Heart left ventricle (tissue), 16 donors: Measurements from ENCODE around the gene PTPN6. TPM values are rescaled to one million over a fixed set of nuclear protein-coding genes. Genes with fewer than 3 reads are reported as not detected.

Experiments
- ATAC-seq, 4 donors: fragments of 200-7000 bp; cut with Tn5 transposase; one replicate each; pipeline ENCODE4 v1.9.1; 2020 to 2022; ENCODE audit warnings: moderate library complexity in 4 of 4, mild to moderate bottlenecking in 3 of 4, moderate number of reproducible peaks in 1 of 4
- DNase-seq, 5 donors: peaks; one replicate each; pipeline ENCODE4 v3.0.0-alpha.2; 2020
- H3K27ac ChIP-seq, 12 donors: fragments of 200-600 bp; sonication (generic) in 4 of 12; one replicate each; pipeline versions ENCODE4 v1.5.0 to v1.8.0; 2016 to 2022; ENCODE audit warnings: mild to moderate bottlenecking in 2 of 12
- H3K27me3 ChIP-seq, 9 donors: fragments of 200-600 bp; sonication (generic) in 2 of 9; one replicate each; pipeline versions ENCODE4 v1.5.1 to v1.8.0; 2016 to 2022; ENCODE audit warnings: mild to moderate bottlenecking in 3 of 9
- H3K36me3 ChIP-seq, 9 donors: fragments of 200-600 bp; sonication (generic) in 2 of 9; one replicate each; pipeline versions ENCODE4 v1.5.0 to v1.8.0; 2018 to 2022; ENCODE audit warnings: mild to moderate bottlenecking in 2 of 9
- H3K4me1 ChIP-seq, 12 donors: fragments of 200-600 bp; sonication (generic) in 4 of 12; one replicate each; pipeline versions ENCODE4 v1.5.0 to v1.8.0; 2016 to 2022; ENCODE audit warnings: mild to moderate bottlenecking in 3 of 12
- H3K4me3 ChIP-seq, 12 donors: fragments of 200-600 bp; sonication (generic) in 4 of 12; one replicate each; pipeline versions ENCODE4 v1.5.0 to v1.8.0; 2017 to 2022; ENCODE audit warnings: mild to moderate bottlenecking in 9 of 12, moderate library complexity in 4 of 12
- H3K9me3 ChIP-seq, 12 donors: fragments of 200-600 bp; sonication (generic) in 4 of 12; one replicate each; pipeline versions ENCODE4 v1.5.0 to v1.8.0; 2016 to 2022; ENCODE audit warnings: mild to moderate bottlenecking in 1 of 12
- POLR2A ChIP-seq, 2 donors: fragments of 450-650 bp; IDR thresholded peaks; one replicate each; pipeline ENCODE4 v1.6.1; 2017; ENCODE audit warnings: antibody characterized with exemption in 2 of 2, mild to moderate bottlenecking in 2 of 2, moderate library complexity in 2 of 2
- WGBS, 4 donors: extraction: QIAGEN DNeasy Blood & Tissue Kit in 2 of 4; methylation state at CpG; one replicate each; pipeline versions ENCODE4 v1.1.5 to v1.1.7; 2013 to 2018; 5-methylcytosine and 5-hydroxymethylcytosine counted together
- intact Hi-C, 10 donors: fragments of 100-400 bp; cut with DNase I; formaldehyde crosslinking; loops; one replicate each; pipeline versions ENCODE4 v1.11.1 to v1.14.2; 2022
- polyA plus RNA-seq, 2 donors: library from polyadenylated mRNA; stranded (reverse); fragments of 200-250 nt; gene quantifications; one replicate each; pipeline ENCODE4 v1.2.3, GENCODE V29; 2013
- total RNA-seq, 9 donors: library from RNA; depleted of rRNA in 2 of 9; stranded (reverse); fragments of >200 nt in 2 of 9; fragmentation: NEBNext Ultra II Directional in 3 of 9; extraction: Animal tissue kit (Norgen Biotek cat#: 25700) in 3 of 9; gene quantifications; one replicate each; pipeline versions ENCODE4 v1.1.0 to v1.2.4, GENCODE V29; 2016 to 2023
- TF ChIP-seq, protein P1 (sequence below), 12 donors: fragments of 200-600 bp; sonication (generic) in 4 of 12; IDR thresholded peaks; one replicate each; pipeline versions ENCODE4 v1.5.0 to v1.8.0; 2018 to 2022; ENCODE audit warnings: antibody characterized with exemption in 12 of 12, mild to moderate bottlenecking in 5 of 12
- donor health status: ischemic (EF 13 %, LVEDD 7.1; RV severe dilation, severe dysfunction).
- donor health status: healthy with polysubstance abuse.
- donor health status: DM: no; HTN: yes; CAD: no.
- donor health status: DM: no; HTN: no; CAD: no.
- donor health status: ischemic (EF 25% LVEDD 6.9; RV normal size, moderate dysfunction).
- donor health status: ischemic (EF 25% LVEDD 5.7; RV mildly dilated, moderate dysfunction).
- donor health status: healthy.
- donor health status: DM: yes; HTN: yes; CAD: no.
- donor health status: ischemic (EF 35%, LVEDD 5.7; RV mildly dilated, moderate dysfunction).
- donor health status: nonischemic (EF 11% LVEDD 7.7; RV severe dilation, severe dysfunction).
- donor health status: DM: yes; HTN: yes; CAD: no.
- donor health status: PGD.
- donor health status: ischemic (EF 29% LVEDD 5.4; RV normal size, mild dysfunction).
- donor health status: nonischemic (EF 23%, LVEDD 6.1; RV moderate dilation, normal function).

PTPN6 gene
- total and polyA plus RNA-seq, 11 donors, result 3.5 to 63.2 (median 6.1) TPM

DNA sequence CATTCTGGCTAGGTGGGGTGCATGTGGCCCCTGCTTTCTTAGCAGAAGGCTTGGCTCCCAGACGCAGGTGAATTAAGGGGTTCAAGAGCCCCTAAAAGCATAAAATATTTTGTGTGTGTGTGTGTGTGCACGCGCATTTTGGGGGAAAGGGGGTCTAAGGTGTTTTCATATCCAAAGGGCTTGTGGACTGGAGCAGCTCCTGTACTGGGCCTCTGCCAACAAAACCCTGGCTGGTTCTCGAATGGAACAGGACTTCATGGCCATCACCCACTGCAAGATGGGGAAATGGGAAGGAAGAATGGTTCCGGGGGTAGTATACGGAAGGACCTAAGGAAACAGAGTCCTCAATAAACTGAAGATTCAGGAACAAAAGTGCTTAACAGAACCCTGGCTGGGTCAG, 27.3 kb upstream of the PTPN6 start:
- no peak for ATAC-seq
- Histone ChIP-seq H3K4me1 (peaks cover 4 to 54% (median 32%) of the 10 kb centered on the region in 12 donors), H3K4me3 (peak overlapping the region in 1 of 12 donors; percentile 23), H3K9me3 (no peaks in the 10 kb centered on the region), H3K36me3 (peaks cover 0 to 8% (median 0%) of the 10 kb centered on the region in 9 donors), H3K27ac (peak overlapping the region in 10 of 12 donors; percentile 44 to 98 (median 96)), H3K27me3 (no peaks in the 10 kb centered on the region)
- TF ChIP-seq, protein P1, sequence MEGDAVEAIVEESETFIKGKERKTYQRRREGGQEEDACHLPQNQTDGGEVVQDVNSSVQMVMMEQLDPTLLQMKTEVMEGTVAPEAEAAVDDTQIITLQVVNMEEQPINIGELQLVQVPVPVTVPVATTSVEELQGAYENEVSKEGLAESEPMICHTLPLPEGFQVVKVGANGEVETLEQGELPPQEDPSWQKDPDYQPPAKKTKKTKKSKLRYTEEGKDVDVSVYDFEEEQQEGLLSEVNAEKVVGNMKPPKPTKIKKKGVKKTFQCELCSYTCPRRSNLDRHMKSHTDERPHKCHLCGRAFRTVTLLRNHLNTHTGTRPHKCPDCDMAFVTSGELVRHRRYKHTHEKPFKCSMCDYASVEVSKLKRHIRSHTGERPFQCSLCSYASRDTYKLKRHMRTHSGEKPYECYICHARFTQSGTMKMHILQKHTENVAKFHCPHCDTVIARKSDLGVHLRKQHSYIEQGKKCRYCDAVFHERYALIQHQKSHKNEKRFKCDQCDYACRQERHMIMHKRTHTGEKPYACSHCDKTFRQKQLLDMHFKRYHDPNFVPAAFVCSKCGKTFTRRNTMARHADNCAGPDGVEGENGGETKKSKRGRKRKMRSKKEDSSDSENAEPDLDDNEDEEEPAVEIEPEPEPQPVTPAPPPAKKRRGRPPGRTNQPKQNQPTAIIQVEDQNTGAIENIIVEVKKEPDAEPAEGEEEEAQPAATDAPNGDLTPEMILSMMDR (IDR thresholded peaks at IDR 0.05), result no peak
- no peak for TF ChIP-seq POLR2A (IDR thresholded peaks at IDR 0.05)
- intact Hi-C loops, result loop anchor here in 4 of 10 donors (1.0 to 5.0 kb wide), 5 partner anchors 15 to 168 kb away; partner anchors contain the start of genes C1R (in 3 of the 4) and C12orf57 (in 1 of the 4)
- WGBS, 4 donors, result 48 to 60% (median 52%) methylated on average over 6 of the region's 6 CpGs
- peak in 2 of 5 donors; percentile 27 for DNase-seq

DNA sequence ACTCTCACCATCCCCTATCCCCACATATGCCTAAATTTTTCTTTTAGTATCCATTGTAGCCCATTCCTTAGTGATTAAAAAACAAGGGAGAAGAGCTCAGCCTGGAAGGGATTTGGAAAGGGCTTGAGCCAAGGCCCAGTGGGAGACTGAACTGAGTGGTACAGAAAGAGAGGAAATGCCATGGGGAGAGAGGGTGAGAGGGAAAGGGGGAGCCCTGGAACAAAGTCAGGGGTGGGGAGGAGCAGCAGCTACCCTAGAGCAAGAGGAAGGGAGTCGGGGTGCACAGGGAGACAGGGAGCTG, 26.0 kb upstream of the PTPN6 start:
- peak overlapping the region in 4 of 12 donors; percentile 70 to 98 (median 91) for H3K4me3 ChIP-seq
- no peaks in the 10 kb centered on the region for H3K9me3 ChIP-seq
- H3K27ac ChIP-seq, result peak overlapping the region; percentile 87 to 98 (median 96)
- peaks cover 0 to 6% (median 0%) of the 10 kb centered on the region in 9 donors for H3K36me3 ChIP-seq
- intact Hi-C loops, result loop anchor here in 4 of 10 donors (1.0 to 5.0 kb wide), 6 partner anchors 14 to 187 kb away; partner anchors contain the start of genes C12orf57 (in 1 of the 4) and SPSB2 (in 1 of the 4)
- TF ChIP-seq POLR2A (IDR thresholded peaks at IDR 0.05), result no peak
- TF ChIP-seq, protein P1 (IDR thresholded peaks at IDR 0.05), result no peak
- ATAC-seq (peak in 1 of 4 donors; percentile 1), DNase-seq (no peak)
- no peaks in the 10 kb centered on the region for H3K27me3 ChIP-seq
- peaks cover 12 to 67% (median 44%) of the 10 kb centered on the region in 12 donors for H3K4me1 ChIP-seq
- WGBS, 4 donors, result 18 to 25% (median 22%) methylated on average over 1 of the region's 1 CpG

DNA sequence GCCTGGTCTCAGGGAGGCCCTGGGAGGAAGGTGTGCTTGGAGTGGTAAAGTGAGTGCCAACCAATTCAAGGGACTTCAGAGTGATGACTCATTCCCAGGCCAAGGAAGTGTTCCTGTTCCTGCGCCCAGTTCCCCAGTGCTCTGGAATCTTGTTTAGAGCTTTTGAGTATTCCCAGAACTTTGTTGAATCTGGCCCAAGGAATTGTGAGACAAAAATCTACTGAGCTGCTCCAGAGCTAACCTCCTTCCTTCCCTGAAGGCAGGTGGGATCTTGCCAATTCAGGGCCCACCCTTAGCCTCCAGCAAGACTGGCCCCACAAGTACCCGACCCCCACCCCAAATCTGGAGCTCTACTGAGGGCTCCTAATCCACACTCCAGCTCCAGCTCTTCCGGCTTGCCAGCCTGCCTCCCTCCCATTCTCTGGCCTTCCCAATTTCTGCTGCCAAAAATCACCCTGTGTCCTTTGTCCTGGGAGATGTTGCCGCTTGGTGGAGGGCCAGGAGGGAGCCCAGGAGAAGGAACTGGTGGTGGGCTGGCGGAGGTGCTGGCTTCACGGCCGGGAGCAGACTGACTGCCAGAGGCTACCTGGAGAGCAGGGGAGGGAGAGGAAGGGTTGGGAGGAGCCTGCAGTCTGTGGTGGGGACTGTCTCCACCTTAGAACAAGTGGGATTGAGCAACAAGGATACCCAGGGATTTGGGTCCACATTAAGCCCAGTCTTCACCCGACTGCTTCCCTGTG, 25.4 kb upstream of the PTPN6 start:
- DNase-seq (peak; percentile 78 to 84 (median 79)), ATAC-seq (peak; percentile 49 to 63 (median 54))
- Histone ChIP-seq H3K36me3 (peaks cover 0 to 6% (median 0%) of the 10 kb centered on the region in 9 donors), H3K4me1 (peaks cover 12 to 69% (median 46%) of the 10 kb centered on the region in 12 donors), H3K27me3 (no peaks in the 10 kb centered on the region), H3K4me3 (peak overlapping the region in 11 of 12 donors; percentile 53 to 98 (median 78)), H3K27ac (peak overlapping the region; percentile 87 to 98 (median 96)), H3K9me3 (no peaks in the 10 kb centered on the region)
- intact Hi-C loops, result loop anchor here in 4 of 10 donors (1.0 to 5.0 kb wide), 6 partner anchors 13 to 187 kb away; partner anchors contain the start of genes C12orf57 (in 1 of the 4) and SPSB2 (in 1 of the 4)
- peak in 1 of 2 donors; percentile 34 for TF ChIP-seq POLR2A (IDR thresholded peaks at IDR 0.05)
- TF ChIP-seq, protein P1 (IDR thresholded peaks at IDR 0.05), result no peak
- 6 to 12% (median 8%) methylated on average over 8 of the region's 8 CpGs for WGBS, 4 donors
